Retinal pigment epithelial cell (primary cell): Measurements from ENCODE around the gene ELOF1.

Experiments used
- DNase-seq: peaks from one replicate; pipeline ENCODE4 v3.0.0-alpha.2; 2010; ENCODE audit warnings: low read depth
- H3K4me3 ChIP-seq: 2 replicates; pipeline ENCODE4 v1.5.1; 2011; ENCODE audit warnings: mild to moderate bottlenecking, low read length, control low read depth, moderate library complexity
- TF ChIP-seq, protein P1 (sequence below): conservative IDR thresholded peaks from 2 replicates; pipeline ENCODE4 v1.5.1; 2011; ENCODE audit warnings: low read depth, low read length, control low read depth, inconsistent platforms

ELOF1 gene

DNA sequence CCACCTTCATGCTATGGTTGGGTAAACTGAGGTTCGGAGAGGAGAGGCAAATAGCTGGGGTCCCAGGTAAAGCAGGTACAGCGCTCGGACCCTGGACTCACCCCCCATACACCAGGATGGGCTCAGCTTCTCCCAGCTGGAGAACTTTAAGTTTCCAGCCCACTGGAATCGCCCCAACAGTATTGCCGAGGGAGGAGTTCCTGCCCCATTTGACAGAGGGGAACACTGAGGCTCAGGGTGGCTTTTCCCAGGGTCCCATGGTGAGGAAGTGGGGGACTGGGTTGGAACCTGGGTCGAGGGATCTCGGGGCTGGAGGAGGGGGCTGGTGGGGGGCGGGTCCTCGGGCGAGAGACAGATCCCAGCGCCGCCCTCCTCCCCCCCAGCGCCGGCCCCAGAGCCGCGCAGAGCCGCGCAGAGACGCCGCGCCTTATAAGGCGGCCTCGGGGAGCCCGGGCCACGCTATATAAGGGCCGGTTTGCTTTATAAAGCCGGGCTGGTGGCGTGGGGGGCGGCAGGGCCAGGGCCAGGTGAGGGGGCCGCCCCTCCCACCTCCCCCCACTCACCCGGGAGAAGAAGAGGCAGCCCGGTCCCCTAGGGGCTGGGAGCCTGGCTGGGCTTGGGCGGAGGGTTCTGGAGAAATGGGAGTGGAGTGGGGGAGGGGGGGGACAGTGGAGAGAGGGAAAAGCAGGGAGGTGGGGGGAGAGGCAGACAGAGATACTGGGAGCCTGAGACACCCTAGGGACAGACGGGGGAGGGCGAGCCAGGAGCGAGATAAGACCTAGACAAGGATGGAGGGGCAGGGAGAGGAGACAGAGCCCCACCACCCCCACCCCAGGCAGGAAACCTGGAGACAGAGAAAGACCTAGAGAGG, 19.3 kb downstream of the ELOF1 start:
- no peak for DNase-seq
- no peak overlapping the region for H3K4me3 ChIP-seq
- TF ChIP-seq, protein P1, sequence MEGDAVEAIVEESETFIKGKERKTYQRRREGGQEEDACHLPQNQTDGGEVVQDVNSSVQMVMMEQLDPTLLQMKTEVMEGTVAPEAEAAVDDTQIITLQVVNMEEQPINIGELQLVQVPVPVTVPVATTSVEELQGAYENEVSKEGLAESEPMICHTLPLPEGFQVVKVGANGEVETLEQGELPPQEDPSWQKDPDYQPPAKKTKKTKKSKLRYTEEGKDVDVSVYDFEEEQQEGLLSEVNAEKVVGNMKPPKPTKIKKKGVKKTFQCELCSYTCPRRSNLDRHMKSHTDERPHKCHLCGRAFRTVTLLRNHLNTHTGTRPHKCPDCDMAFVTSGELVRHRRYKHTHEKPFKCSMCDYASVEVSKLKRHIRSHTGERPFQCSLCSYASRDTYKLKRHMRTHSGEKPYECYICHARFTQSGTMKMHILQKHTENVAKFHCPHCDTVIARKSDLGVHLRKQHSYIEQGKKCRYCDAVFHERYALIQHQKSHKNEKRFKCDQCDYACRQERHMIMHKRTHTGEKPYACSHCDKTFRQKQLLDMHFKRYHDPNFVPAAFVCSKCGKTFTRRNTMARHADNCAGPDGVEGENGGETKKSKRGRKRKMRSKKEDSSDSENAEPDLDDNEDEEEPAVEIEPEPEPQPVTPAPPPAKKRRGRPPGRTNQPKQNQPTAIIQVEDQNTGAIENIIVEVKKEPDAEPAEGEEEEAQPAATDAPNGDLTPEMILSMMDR: no peak

- TF ChIP-seq, protein P1: no peak
- no peak for DNase-seq
- H3K4me3 ChIP-seq: no peak within 1 kb of the TSS
Measured at GRCh38 chr19:11538232-11539036, 20.6 kb downstream of the ELOF1 start, which contains the start of gene CNN1. Gene CNN1 (plus strand): TSS chr19:11538851. CDS start chr19:11538928, 77 bp downstream.

GRCh38 chr19:11535792-11536595, 23.0 kb downstream of the ELOF1 start:
- DNase-seq: peak; percentile 39
- TF ChIP-seq, protein P1: peak; percentile 77
- peak overlapping the region; percentile 35 for H3K4me3 ChIP-seq

GRCh38 chr19:11534948-11535347, 24.1 kb downstream of the ELOF1 start:
- TF ChIP-seq, protein P1: no peak
- DNase-seq: no peak
- H3K4me3 ChIP-seq: no peak overlapping the region

- TF ChIP-seq, protein P1: no peak
- no peak for DNase-seq
- no peak overlapping the region for H3K4me3 ChIP-seq
Measured at GRCh38 chr19:11534538-11534937, 24.5 kb downstream of the ELOF1 start.

DNA sequence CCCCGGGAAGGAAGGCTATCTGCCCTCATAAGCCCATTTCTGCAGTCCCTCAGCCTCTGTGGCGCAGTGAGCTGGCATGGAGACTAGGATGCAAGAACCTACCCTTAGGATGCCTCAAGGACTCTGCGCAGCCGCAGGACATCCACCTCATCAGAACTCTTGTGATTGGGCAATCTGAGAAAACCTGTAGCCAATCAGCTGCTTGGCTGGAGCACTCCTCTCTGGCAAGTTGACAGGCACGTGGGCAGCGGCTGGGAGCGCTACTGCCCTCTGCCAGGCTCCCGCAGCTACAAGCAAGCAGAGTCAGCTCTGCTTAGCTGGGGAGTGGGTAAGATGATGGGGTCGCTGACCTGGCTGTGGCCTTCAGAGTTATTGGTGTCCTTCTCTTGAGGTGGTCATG, 28.6 kb downstream of the ELOF1 start:
- peak; percentile 51 for DNase-seq
- no peak overlapping the region for H3K4me3 ChIP-seq
- TF ChIP-seq, protein P1: peak; percentile 42
